Ishikawa (cell line): ENCODE measurements around the gene CHRNA5.

Experiments used
- CEBPB ChIP-seq: IDR thresholded peaks from 2 replicates; pipeline ENCODE4 v1.6.1; 2012
- EGR1 ChIP-seq: IDR thresholded peaks from 2 replicates; pipeline ENCODE4 v1.6.1; 2012
- EP300 ChIP-seq: IDR thresholded peaks from 2 replicates; pipeline ENCODE4 v1.6.1; 2012; ENCODE audit warnings: borderline replicate concordance
- NFIC ChIP-seq: IDR thresholded peaks from 2 replicates; pipeline ENCODE4 v1.6.1; 2012
- RAD21 ChIP-seq: IDR thresholded peaks from 2 replicates; pipeline ENCODE4 v1.6.1; 2012; ENCODE audit warnings: low read depth
- TAF1 ChIP-seq: IDR thresholded peaks from 2 replicates; pipeline ENCODE4 v1.6.1; 2012; ENCODE audit warnings: low read depth, mild to moderate bottlenecking
- YY1 ChIP-seq: IDR thresholded peaks from 2 replicates; pipeline ENCODE4 v1.6.1; 2012; ENCODE audit warnings: low read depth
- TF ChIP-seq, protein P1 (sequence below): IDR thresholded peaks from 2 replicates; pipeline ENCODE4 v1.6.1; 2012

DNA sequence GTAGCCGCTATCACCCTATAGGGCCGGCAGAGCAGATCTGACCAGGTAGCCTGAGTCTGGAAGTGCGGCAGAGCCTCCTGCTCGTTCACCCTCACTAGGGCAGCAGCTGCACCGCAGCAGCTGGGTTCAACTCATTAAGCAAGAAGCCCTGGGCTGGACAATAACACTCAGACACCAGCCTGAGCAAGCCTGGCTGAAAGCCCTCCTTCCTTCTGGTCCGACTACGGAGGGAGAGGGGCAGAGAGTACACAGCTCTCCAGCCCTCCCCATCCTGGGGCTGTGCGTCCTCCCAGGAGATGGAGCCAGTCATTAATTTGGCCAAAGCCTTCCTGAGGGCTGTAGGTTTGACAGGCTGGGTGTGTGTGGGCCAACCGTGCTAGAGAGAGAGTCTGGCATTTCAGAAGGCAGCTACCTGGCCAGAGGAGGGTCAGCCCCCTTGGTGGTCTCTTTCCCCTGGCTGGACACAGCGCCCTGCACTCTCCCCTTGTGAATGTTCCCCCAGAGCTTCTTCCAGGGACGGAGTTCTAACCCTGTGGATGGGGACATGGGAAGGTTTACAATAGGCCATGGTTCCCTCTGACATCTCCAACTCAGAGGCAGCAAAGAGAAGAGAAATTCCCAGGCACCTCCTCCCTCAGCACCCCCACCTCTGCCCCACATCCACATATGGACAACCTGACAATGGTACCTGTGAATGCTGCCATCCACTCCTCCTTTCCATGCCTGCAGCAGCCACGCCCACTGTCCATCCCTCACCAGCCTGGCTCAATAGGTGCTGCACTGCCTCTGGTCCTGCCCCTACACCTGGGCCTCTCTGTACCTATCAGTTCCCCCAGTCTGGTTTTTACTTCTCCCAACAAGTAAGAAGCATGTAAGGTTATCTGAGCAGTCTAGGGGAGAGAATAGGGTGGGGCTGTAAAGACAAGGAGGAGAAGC, 69.2 kb downstream of the CHRNA5 start:
- TF ChIP-seq CEBPB (no peak), EP300 (no peak), YY1 (no peak), TAF1 (no peak), EGR1 (no peak), NFIC (no peak), RAD21 (no peak)
- TF ChIP-seq, protein P1, sequence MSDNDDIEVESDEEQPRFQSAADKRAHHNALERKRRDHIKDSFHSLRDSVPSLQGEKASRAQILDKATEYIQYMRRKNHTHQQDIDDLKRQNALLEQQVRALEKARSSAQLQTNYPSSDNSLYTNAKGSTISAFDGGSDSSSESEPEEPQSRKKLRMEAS: no peak
